SH-SY5Y (cell line): ENCODE results near the gene CITED4.

Experiments
- GATA2 ChIP-seq: IDR thresholded peaks from 2 replicates; pipeline ENCODE4 v1.6.1; 2011; ENCODE audit warnings: mild to moderate bottlenecking, low read depth, low read length
- GATA3 ChIP-seq: IDR thresholded peaks from 2 replicates; pipeline ENCODE4 v1.6.1; 2011; ENCODE audit warnings: low read depth, mild to moderate bottlenecking, low read length, moderate library complexity

DNA sequence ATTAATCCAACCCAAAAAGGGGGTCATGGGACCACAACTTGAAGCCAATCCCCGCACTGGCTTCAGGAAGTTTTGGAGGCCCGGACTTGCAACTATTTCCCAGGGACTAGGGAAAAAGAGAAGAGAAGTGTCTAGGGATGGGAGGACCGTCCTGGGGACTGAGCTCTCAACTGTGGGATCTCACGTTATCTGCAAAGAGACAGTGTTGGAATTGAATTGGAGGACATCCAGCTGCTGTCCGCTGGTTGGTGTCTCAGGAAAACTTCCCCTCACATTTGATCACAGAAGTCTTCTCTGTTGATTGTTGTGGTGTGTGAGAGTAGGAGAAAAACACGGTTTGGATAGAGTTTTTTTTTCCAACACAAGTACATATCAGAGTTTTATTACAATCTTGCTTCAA, 46.2 kb upstream of the CITED4 start:
- TF ChIP-seq GATA2 (no peak), GATA3 (no peak)
